Kasumi-1 (cell line): Measurements from ENCODE around the gene ROBO3.

Experiments
- DNase-seq, 2 experiments: peaks; one replicate each; lab custom pipeline; 2025; lab: John Stamatoyannopoulos, UW

Gene ROBO3

GRCh38 chr11:124876818-124877630, 11.8 kb downstream of the ROBO3 start:
- DNase-seq: no peak

- no peak for DNase-seq
Observed at GRCh38 chr11:124877631-124877909, 12.3 kb downstream of the ROBO3 start.

GRCh38 chr11:124877910-124878758, 12.9 kb downstream of the ROBO3 start:
- no peak for DNase-seq

GRCh38 chr11:124878759-124879492, 13.7 kb downstream of the ROBO3 start:
- no peak for DNase-seq

DNA sequence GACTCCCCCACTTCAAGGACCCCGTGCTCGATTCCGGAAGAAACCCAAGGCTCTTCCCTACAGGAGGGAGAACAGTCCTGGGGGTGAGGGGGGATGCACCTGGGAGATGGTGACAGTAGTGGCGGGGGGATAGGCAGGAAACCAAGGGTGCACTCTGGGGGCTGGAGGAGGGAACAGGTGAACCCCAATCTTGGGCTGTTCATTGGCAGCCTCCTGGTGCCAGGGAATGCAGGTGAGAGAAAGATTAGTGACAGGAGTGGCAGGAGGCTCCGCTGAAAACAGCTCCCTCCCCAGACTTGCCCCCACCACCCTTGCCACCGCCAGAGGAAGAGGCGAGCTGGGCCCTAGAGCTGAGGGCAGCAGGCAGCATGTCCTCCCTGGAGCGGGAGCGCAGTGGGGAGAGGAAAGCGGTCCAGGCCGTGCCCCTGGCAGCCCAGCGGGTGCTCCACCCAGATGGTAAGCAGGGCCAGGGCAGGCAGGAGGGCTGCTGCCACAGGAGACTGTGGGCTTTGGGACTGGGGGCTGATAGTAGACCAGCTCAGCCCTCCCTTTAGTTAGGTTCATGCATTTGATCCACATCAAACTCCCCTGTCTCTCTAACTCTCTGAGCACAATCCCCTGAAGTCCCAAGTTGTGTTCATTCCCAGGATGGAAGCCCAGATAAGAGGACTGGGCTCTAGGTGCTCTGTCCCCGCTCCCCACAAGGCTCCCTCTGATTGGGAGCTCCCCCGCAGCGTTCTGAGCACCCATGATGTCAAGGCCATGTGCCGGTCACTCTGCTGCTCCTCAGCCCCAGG, 14.5 kb downstream of the ROBO3 start:
- no peak for DNase-seq

DNA sequence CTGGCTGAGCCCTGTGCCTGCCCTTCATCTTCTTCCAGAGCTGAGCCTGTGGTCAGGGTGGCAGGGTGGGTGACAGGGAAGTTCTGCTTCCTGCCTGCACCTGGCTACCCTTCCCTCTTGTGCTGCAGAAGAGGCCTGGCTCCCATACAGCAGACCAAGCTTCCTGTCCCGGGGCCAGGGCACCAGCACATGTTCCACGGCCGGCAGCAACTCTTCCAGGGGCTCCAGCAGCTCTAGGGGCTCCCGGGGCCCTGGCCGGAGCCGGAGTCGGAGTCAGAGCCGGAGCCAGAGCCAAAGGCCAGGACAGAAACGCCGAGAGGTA, 15.0 kb downstream of the ROBO3 start:
- no peak for DNase-seq

DNA sequence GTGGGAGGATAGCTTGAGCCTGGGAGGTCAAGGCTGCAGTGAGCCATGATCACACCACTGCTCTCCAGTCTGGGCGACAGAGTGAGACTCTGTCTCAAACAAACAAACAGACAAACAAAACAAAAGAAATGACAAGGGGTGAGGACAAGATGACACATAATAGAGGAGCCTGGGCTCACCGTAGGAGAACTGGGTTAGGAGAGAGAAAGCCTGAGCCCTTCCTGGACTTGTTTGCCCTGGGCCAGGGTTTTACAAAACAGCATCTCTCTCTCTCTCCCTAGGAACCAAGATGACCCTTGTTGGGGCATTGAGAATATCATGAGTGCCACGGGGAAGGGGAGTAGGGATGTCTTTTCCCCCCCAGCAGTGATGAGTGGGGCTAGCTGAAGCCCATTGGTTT, 15.7 kb downstream of the ROBO3 start:
- DNase-seq: no peak

- no peak for DNase-seq
Observed at GRCh38 chr11:124882339-124883071, 17.3 kb downstream of the ROBO3 start.

DNA sequence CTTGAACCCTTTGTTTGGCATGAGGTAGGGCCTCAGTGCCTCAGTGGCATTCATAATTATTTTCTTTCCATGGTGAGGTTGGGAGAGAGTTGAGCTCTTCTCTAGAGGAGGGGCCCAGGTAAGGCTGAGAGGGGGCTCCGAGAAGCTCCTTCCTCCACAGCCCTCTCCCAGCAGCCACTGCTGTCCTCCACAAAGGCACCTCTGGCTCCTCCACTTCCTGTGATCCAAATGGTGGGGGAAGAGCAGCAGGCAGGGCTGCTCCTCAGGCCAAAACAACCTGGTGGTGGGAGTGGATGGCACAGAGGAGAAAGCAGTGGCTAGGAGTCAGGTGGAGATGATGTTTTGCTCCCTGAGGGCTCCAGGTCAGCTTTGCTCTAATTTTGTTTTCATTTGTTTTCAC, 19.1 kb downstream of the ROBO3 start:
- no peak for DNase-seq

DNA sequence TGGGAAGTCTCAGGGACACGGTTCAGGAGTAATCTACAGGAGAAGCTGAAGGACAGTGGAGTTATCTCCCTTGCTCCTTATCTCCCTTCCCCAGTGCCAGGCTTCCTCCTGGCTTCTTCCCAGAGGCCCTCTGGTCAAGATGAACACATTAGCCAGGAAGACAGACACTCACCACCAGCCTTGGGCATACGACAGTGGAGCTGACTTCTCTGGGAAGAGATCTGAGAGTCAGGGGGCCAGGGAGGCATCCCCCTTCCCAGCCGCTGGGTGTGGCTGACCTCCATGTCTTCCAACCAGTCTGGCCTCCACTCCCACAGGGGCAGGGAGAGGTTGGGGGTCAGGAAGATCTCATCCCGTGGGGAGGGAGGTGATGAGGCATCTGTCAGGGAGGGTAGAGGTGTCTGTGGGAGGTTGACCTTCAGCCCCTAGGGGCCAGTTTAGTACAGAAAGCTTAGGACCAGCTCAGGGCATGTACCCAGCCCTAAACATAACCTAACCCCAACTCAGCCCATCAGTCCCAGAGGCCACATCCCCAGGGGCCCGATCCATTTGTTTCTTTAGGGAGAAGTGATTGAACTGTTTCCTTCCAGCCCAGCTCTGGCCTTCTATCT, 19.7 kb downstream of the ROBO3 start:
- DNase-seq: no peak

- no peak for DNase-seq
Observed at GRCh38 chr11:124886476-124886875, 21.2 kb downstream of the ROBO3 start.

DNA sequence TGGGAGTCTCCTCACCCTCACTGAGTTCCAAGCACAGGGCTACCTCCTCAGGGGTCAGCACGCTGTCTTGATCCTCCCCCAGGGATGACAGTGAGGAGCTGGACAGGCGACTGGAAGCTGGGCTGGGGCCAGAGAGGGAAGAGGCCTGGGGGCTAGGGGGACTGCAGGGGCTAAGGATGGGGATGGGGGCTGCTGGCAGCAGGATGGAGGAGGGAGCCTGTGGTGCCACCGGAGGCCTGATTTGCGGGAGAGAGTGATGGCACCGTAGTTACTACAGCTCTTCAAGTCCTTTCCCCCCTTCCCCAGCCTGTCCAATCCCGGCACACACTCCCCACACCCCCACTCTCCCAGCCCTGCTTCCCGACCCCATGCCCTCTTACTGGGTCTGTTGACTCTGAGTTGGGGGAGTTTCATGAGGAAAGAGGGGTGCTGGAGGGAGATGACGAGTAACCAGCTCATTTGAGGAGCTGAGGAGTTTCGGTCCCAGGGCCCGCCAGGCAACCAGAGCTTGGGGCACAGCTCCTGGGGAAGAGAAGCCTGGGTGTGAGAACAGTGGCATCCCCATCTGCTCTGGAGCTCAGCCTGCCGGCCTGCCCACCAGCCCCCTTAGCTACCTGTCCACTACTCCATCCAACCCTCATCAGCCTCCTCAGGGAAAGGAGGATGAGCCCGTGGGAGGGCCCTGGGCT, 21.9 kb downstream of the ROBO3 start:
- no peak for DNase-seq

DNA sequence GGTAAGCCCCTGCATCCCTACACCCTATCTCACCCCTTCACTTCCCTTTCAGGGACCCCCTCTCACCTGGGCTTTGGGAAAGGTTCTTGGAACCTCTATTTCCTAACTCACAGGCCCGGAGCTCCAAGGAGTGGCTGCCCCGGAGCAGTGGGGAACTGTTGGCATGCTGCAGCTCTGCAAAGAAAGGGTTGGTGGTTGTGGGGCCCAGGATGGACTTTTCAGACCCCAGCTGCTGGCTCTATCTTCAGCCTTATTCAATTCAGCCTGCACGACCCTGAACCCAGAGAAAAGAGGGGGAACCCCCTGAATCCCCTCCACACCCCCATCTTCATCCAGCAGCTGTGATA, 22.4 kb downstream of the ROBO3 start:
- no peak for DNase-seq

DNA sequence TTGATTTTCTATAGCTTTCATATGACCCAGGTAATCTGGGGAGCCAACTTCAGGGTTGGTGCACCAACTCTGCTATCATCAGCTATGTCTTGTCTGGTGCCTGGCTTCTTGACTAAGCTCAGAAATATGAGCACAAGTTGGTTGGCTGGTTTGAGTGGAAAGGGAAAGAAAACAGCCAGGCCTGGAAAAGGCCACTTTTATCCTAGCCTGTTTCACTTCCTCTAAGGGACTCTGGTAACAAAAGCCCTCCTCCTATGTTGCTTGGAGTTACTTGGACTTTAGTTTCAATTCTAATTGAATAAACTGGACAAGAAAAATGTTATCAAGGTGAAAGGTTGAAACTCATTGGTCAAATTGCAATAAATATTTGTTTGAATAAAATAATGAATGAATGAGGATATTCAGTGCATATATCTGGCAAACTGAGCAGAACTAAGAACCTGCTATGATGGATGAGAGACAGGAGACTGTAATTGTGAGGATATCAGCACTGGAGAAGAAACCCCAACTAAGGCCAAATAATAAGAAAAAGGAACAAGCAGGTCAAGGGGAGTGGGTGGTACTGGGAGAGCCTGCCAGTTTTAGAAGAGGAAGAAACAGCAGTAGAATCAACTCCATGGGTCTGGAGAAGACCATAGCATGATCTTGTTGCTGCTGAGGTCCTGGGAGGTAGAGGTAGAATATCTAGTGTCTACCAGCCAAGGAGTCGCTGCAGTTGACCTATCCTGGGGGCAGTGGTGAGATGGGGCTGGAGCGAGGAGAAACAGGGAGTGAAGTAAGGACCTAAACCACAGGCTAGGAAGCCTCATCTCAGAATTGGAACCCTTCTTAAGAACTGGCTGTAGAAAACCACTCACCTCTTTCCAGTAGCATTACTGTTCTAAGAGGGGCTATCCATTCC, 24.2 kb downstream of the ROBO3 start:
- no peak for DNase-seq

DNA sequence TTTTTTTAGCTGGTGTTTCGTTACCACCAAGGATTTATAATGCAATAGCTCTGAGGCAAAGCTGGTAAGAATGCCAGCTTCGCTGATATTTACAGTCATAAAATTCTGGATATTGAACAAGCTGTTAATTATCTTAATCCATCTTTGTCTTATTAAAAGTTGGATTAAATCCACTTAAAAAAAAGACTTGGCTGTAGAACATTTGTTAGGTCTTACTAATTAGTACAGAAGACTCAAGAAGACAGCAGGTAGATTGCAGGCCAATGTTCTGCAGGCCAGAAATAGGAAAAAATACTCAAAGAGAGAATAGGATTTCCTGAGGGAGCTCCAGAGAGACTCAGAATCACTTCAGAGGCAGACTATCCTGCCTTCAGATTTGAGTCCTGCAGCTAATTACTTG, 24.9 kb downstream of the ROBO3 start:
- no peak for DNase-seq

DNA sequence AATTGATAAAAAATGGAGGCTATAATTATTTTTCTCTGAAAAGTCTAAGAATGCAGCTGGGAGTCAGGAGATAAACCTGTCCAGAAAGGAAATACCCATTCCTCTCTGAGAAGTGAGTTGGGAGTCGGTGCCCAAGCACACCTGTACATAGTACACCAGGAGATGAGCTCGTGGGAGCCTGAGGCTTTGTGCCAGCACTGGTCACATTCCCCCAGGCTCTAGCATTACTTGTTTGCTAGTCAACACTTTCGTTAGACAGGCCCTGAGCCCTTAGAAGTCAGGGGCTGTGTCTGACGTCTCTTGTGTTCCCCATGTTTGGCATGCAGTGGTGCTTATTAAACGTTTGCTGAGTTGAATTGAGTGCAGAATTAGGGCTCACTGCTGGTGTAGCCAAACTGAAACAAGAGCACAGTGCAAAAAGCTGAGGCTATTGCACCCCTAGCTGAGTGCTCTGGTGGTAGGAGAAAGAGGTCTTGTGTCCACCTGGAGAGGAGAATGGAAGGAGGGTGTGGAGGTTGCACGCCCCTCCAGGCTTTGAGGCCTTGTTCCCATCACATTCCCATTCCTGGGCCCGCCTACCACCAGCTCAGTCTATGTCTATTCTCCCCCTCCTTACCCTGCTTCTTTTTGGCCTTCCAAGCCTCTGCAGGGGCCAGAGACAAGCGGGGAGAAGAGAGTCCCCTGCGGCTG, 25.6 kb downstream of the ROBO3 start:
- DNase-seq: no peak

GRCh38 chr11:124891373-124891861, 26.2 kb downstream of the ROBO3 start:
- DNase-seq: no peak

DNA sequence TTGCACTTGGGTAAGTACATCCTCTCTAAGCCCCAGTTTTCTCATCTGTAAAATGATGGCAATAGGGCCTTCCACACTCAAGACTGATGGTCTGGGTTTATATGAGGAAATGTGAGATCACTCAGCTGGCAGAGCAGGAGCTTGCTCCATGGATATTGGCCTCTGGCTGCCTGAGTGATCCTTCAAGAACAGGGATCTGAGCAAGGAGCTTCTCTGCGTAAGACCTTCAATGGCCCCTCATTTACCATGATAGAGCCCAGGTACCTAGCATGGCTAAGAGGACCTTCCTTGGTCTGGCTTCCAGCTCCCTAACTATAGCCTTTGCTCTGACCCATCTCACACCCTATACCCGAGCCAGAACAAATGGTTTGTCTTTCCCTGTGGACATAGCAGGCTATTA, 26.9 kb downstream of the ROBO3 start:
- DNase-seq: no peak
